ENCODE results near the gene ST6GALNAC2.
"Not testable (repeated sequence)": the region's sequence is repeated elsewhere in the genome, so short reads cannot be mapped to it uniquely, and the experiment has no call there.

Gene ST6GALNAC2

GRCh38 chr17:76612977-76613851 lies 27.6 kb upstream of the ST6GALNAC2 start:
- in situ Hi-C loops (cut with HindIII; ENCODE audit: low sequenced_read_pairs): no loop called here
- no peak for DNase-seq (ENCODE audit: low read depth, low spot score)
- no peak overlapping the region for H3K4me3 ChIP-seq (ENCODE audit: low read depth, low read length)
- no peak for TF ChIP-seq CTCF (IDR thresholded peaks at IDR 0.05; ENCODE audit: low read depth, low read length)

DNA sequence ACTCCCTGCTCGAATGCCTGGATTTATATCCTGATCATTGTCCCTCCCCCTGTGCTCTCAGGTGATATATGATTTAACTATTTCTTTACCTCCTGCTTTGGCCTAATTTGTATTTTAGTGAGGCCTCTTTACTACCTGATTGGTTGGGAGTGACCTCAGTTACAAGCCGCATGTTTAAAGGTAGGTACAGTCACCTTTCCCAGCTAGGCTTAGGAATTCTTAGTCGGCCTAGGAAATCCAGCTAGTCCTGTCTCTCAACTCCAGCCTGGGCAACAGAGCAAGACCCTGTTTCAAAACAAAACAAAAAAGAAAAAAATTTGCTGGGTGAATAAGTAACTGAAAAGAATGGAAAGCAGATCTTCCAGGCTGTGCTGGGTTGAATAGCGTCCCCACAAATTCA lies 26.8 kb upstream of the ST6GALNAC2 start:
- in situ Hi-C loops (cut with HindIII; ENCODE audit: low sequenced_read_pairs): no loop called here
- TF ChIP-seq CTCF (IDR thresholded peaks at IDR 0.05; ENCODE audit: low read depth, low read length): no peak
- DNase-seq (ENCODE audit: low read depth, low spot score): no peak
- no peak overlapping the region for H3K4me3 ChIP-seq (ENCODE audit: low read depth, low read length)

DNA sequence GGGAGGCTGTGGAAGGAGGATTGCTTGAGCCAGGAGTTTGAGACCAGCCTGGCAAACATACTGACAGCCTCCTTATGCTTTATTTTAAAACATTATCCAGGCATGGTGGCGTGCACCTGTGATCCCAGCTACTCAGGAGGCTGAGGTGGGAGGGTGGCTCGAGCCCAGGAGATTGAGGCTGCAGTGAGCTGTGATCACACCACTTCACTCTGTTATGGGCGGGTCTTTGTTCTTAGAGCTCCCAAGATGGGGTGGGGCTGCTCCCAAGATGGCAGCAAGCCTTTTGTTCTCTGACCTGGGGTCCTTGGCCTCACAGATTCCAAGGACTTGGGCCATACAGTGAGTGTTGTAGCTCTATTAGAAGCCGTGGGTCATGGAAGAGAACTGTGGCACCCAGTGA lies 26.1 kb upstream of the ST6GALNAC2 start:
- in situ Hi-C loops (cut with HindIII; ENCODE audit: low sequenced_read_pairs): no loop called here

GRCh38 chr17:76611080-76611749 lies 25.6 kb upstream of the ST6GALNAC2 start:
- in situ Hi-C loops (cut with HindIII; ENCODE audit: low sequenced_read_pairs); DNase-seq (ENCODE audit: low read depth, low spot score): not testable (repeated sequence)

More for the DNA sequence above, 26.1 kb upstream of the ST6GALNAC2 start:
- no peak for TF ChIP-seq CTCF (IDR thresholded peaks at IDR 0.05; ENCODE audit: low read depth, low read length)
- no peak overlapping the region for H3K4me3 ChIP-seq (ENCODE audit: low read depth, low read length)
- no peak for DNase-seq (ENCODE audit: low read depth, low spot score)

DNA sequence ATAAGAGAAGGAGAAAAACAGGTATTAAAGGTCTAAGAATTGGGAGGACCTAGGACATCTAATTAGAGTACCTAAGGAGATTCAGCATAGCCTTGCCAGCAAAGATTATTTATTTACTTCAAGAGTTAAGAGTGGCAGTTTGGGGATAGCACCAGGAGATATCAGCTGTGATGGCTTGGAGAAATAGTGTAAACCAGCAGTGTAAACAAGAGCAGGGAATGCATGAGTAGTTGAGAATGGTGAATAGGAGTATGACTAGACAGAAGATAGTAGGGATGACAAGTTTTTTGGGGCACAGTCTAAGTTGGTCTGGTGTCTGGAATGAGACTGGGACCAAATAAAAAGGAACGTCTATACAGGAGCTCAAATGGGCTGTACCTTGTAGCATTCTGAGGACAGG lies 21.0 kb upstream of the ST6GALNAC2 start:
- H3K4me3 ChIP-seq (ENCODE audit: low read depth, low read length); in situ Hi-C loops (cut with HindIII; ENCODE audit: low sequenced_read_pairs); DNase-seq (ENCODE audit: low read depth, low spot score): not testable (repeated sequence)

More at GRCh38 chr17:76611080-76611749, 25.6 kb upstream of the ST6GALNAC2 start:
- H3K4me3 ChIP-seq (ENCODE audit: low read depth, low read length): not testable (repeated sequence)

DNA sequence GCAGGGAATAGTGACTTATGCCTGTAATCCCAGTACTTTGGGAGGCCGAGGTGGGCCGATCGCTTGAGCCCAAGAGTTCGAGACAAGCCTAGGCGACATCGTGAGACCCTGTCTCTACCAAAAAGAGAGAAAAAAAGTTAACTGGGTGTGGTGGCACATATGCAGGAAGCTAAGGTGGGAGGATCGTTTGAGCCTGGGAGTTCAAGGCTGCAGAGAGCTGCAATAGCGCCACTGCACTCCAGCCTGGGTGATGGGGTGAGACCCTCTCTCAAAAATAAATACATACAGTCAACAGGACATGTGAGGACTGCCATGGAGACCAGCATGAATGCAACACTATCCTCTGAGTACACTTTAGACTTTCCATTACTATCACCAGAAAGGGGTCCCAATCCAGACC lies 15.4 kb upstream of the ST6GALNAC2 start:
- DNase-seq (ENCODE audit: low read depth, low spot score): no peak
- in situ Hi-C loops (cut with HindIII; ENCODE audit: low sequenced_read_pairs): no loop called here
- no peak overlapping the region for H3K4me3 ChIP-seq (ENCODE audit: low read depth, low read length)
- no peak for TF ChIP-seq CTCF (IDR thresholded peaks at IDR 0.05; ENCODE audit: low read depth, low read length)

GRCh38 chr17:76599694-76600460 lies 14.2 kb upstream of the ST6GALNAC2 start:
- no peak overlapping the region for H3K4me3 ChIP-seq (ENCODE audit: low read depth, low read length)
- TF ChIP-seq CTCF (IDR thresholded peaks at IDR 0.05; ENCODE audit: low read depth, low read length): no peak
- in situ Hi-C loops (cut with HindIII; ENCODE audit: low sequenced_read_pairs): no loop called here
- no peak for DNase-seq (ENCODE audit: low read depth, low spot score)

All from astrocyte of the spinal cord (primary cell).